Stimulated activated naive CD8-positive, alpha-beta T cell treated with anti-CD3 and anti-CD28 coated beads, Interleukin-15, Interleukin-2, amounts not matched to agents 100 U/mL and 50 U/mL, for 24 hours (primary cell): ENCODE measurements around the gene MRGPRE.

Source experiments
- ATAC-seq: fragments of 150-1000 bp; cut with Tn5 transposase; one replicate; pipeline ENCODE4 v1.10.0; 2021
- DNase-seq: peaks from one replicate; pipeline ENCODE4 v3.0.0; 2021

MRGPRE gene

GRCh38 chr11:3226846-3227567 is 5.2 kb downstream of the MRGPRE start:
- no peak for ATAC-seq
- DNase-seq: no peak

- ATAC-seq: no peak
- DNase-seq: no peak
These were observed 6.1 kb downstream of the MRGPRE start for GRCh38 chr11:3225826-3226750.

- ATAC-seq (no peak), DNase-seq (no peak)
These were observed 7.0 kb downstream of the MRGPRE start for GRCh38 chr11:3225159-3225758.

- no peak for DNase-seq
- no peak for ATAC-seq
These were observed 7.7 kb downstream of the MRGPRE start for GRCh38 chr11:3224401-3225057.

- no peak for DNase-seq
- no peak for ATAC-seq
These were observed 8.3 kb downstream of the MRGPRE start for GRCh38 chr11:3223932-3224381.

GRCh38 chr11:3222941-3223915 is 9.0 kb downstream of the MRGPRE start:
- ATAC-seq: no peak
- no peak for DNase-seq

- no peak for DNase-seq
- no peak for ATAC-seq
These were observed 10.0 kb downstream of the MRGPRE start for GRCh38 chr11:3222003-3222855.

- no peak for DNase-seq
These were observed 10.7 kb downstream of the MRGPRE start for GRCh38 chr11:3221408-3222002.

GRCh38 chr11:3220521-3221407 is 11.5 kb downstream of the MRGPRE start:
- DNase-seq (no peak), ATAC-seq (no peak)

More at GRCh38 chr11:3221408-3222002, 10.7 kb downstream of the MRGPRE start:
- no peak for ATAC-seq

- DNase-seq: no peak
- ATAC-seq: no peak
These were observed 12.1 kb downstream of the MRGPRE start for GRCh38 chr11:3220101-3220500.

- DNase-seq (no peak), ATAC-seq (no peak)
These were observed 12.8 kb downstream of the MRGPRE start for GRCh38 chr11:3219281-3219892.

- ATAC-seq (no peak), DNase-seq (no peak)
These were observed 13.5 kb downstream of the MRGPRE start, which contains the start of gene MRGPRG for GRCh38 chr11:3218483-3219280. Gene MRGPRG, minus strand, starts transcription at chr11:3218813. Its CDS starts 0 bp downstream, at chr11:3218813.

- ATAC-seq (no peak), DNase-seq (no peak)
These were observed 14.3 kb downstream of the MRGPRE start for GRCh38 chr11:3217818-3218482.

- ATAC-seq (no peak), DNase-seq (no peak)
These were observed 16.1 kb downstream of the MRGPRE start for GRCh38 chr11:3216027-3216525.

- DNase-seq: no peak
- no peak for ATAC-seq
These were observed 16.7 kb downstream of the MRGPRE start for GRCh38 chr11:3215346-3216026.

- ATAC-seq: no peak
These were observed 17.9 kb downstream of the MRGPRE start for GRCh38 chr11:3214420-3214699.

More at GRCh38 chr11:3214420-3214699, 17.9 kb downstream of the MRGPRE start:
- no peak for DNase-seq
